ENCODE results near the gene TMEM132D.

DNA sequence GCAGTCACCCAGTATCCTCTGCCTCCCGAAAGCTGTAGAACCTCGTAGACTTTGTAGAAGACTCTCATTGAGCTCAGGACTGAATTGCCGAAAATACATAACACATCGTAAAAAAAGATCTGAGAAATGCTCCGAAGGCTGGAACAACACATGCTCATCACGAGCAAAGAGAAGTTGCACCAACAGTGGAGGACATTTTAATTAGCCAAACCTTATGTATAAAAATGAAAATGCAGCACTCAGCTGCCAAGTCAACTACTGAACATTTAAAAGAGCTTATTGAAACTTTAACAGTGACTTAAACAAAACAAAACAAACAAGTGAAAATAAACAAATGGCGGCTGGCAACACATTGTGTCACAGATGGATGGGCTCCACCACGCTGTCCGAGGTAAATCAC, 519.9 kb downstream of the TMEM132D start:
- TF ChIP-seq, protein P1, sequence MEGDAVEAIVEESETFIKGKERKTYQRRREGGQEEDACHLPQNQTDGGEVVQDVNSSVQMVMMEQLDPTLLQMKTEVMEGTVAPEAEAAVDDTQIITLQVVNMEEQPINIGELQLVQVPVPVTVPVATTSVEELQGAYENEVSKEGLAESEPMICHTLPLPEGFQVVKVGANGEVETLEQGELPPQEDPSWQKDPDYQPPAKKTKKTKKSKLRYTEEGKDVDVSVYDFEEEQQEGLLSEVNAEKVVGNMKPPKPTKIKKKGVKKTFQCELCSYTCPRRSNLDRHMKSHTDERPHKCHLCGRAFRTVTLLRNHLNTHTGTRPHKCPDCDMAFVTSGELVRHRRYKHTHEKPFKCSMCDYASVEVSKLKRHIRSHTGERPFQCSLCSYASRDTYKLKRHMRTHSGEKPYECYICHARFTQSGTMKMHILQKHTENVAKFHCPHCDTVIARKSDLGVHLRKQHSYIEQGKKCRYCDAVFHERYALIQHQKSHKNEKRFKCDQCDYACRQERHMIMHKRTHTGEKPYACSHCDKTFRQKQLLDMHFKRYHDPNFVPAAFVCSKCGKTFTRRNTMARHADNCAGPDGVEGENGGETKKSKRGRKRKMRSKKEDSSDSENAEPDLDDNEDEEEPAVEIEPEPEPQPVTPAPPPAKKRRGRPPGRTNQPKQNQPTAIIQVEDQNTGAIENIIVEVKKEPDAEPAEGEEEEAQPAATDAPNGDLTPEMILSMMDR (IDR thresholded peaks at IDR 0.05) = no peak
- TF ChIP-seq POLR2A (IDR thresholded peaks at IDR 0.05) = no peak

Data from body of pancreas (tissue), 4 donors.